ENCODE data around the gene ICE2. TPM values are rescaled to one million over a fixed set of nuclear protein-coding genes. Genes with fewer than 3 reads are reported as not detected.

ICE2 gene
- 45.0 TPM for polyA plus RNA-seq (2013, experiment 1 of 2)
- polyA plus RNA-seq (2013, experiment 2 of 2), result 45.5 TPM

- Histone ChIP-seq H3K4me1 (ENCODE audit: control insufficient read depth in 2 of 2, insufficient read depth in 1 of 2, low read depth in 1 of 2, low read length in 2 of 2) (peaks cover 7 to 10% of the 10 kb centered on the region in 2 donors), H4K8ac (ENCODE audit: low read depth, low read length) (peak within 1 kb of the TSS; percentile 94), H3K18ac (ENCODE audit: low read length) (peak within 1 kb of the TSS; percentile 99), H3K4me3 (ENCODE audit: low read length in 2 of 2) (peak within 1 kb of the TSS; percentile 77 to 97), H2AK5ac (ENCODE audit: low read depth, low read length) (no peak within 1 kb of the TSS), H3K9me3 (replicated peaks in 1 of 2; ENCODE audit: control insufficient read depth in 2 of 2, insufficient read depth in 1 of 2, low read depth in 1 of 2, low read length in 2 of 2) (no peaks in the 10 kb centered on the region), H3K36me3 (replicated peaks in 1 of 2; ENCODE audit: control insufficient read depth in 2 of 2, insufficient read depth in 2 of 2, low read length in 2 of 2) (peaks cover 4 to 34% of the 10 kb centered on the region in 2 donors), H3K79me1 (ENCODE audit: low read depth, low read length) (peaks cover 5% of the 10 kb centered on the region), H2BK12ac (ENCODE audit: low read length) (no peak within 1 kb of the TSS), H3K9ac (ENCODE audit: low read depth, low read length, poor library complexity) (peak within 1 kb of the TSS; percentile 100), H3K27ac (replicated peaks; ENCODE audit: low read length) (peak within 1 kb of the TSS; percentile 82), H2BK5ac (ENCODE audit: low read length) (peak within 1 kb of the TSS; percentile 56), H2BK15ac (ENCODE audit: low read length) (peak within 1 kb of the TSS; percentile 12), H2AFZ (ENCODE audit: low read length) (peak within 1 kb of the TSS; percentile 90), H3K14ac (ENCODE audit: low read length) (peak within 1 kb of the TSS; percentile 87), H2BK120ac (ENCODE audit: low read depth, low read length) (peak within 1 kb of the TSS; percentile 5), H3K4me2 (ENCODE audit: insufficient read depth, low read length, poor library complexity, severe bottlenecking) (peak within 1 kb of the TSS; percentile 66), H3K23ac (ENCODE audit: low read depth, low read length, poor library complexity) (peak within 1 kb of the TSS; percentile 86), H4K91ac (ENCODE audit: low read depth, low read length, poor library complexity) (peak within 1 kb of the TSS; percentile 81), H3K27me3 (ENCODE audit: control insufficient read depth in 3 of 3, insufficient read depth in 3 of 3, low read depth in 1 of 3, low read length in 3 of 3) (no peaks in the 10 kb centered on the region), H3K4ac (ENCODE audit: low read length) (peak within 1 kb of the TSS; percentile 19)
- DNase-seq (ENCODE audit: low spot score), result peak; percentile 87
- no CpG with 5 or more reads among the region's 57 CpGs for WGBS, 2 donors (ENCODE audit: extremely low coverage in 2 of 2, insufficient read length in 2 of 2, insufficient replicate concordance in 1 of 2)
These were observed at the start of gene ICE2 for GRCh38 chr15:60478566-60479360. Gene ICE2 (minus strand): TSS chr15:60479142. CDS start chr15:60477977, 1,165 bp downstream.

GRCh38 chr15:60528530-60528929 is 49.6 kb upstream of the ICE2 start:
- no peaks in the 10 kb centered on the region for H3K27me3 ChIP-seq (ENCODE audit: control insufficient read depth in 3 of 3, insufficient read depth in 3 of 3, low read depth in 1 of 3, low read length in 3 of 3)
- no peak overlapping the region for H4K8ac ChIP-seq (ENCODE audit: low read depth, low read length)
- H3K4me2 ChIP-seq (ENCODE audit: insufficient read depth, low read length, poor library complexity, severe bottlenecking), result no peak overlapping the region
- no peak for DNase-seq (ENCODE audit: low spot score)
- no peak overlapping the region for H3K4ac ChIP-seq (ENCODE audit: low read length)
- H3K14ac ChIP-seq (ENCODE audit: low read length), result no peak overlapping the region
- no peaks in the 10 kb centered on the region for H3K9me3 ChIP-seq (replicated peaks in 1 of 2; ENCODE audit: control insufficient read depth in 2 of 2, insufficient read depth in 1 of 2, low read depth in 1 of 2, low read length in 2 of 2)
- no peak overlapping the region for H2BK12ac ChIP-seq (ENCODE audit: low read length)
- H2BK15ac ChIP-seq (ENCODE audit: low read length), result no peak overlapping the region
- H3K4me1 ChIP-seq (ENCODE audit: control insufficient read depth in 2 of 2, insufficient read depth in 1 of 2, low read depth in 1 of 2, low read length in 2 of 2), result no peaks in the 10 kb centered on the region
- no peak overlapping the region for H3K23ac ChIP-seq (ENCODE audit: low read depth, low read length, poor library complexity)
- no peak overlapping the region for H3K4me3 ChIP-seq (ENCODE audit: low read length in 2 of 2)
- H3K36me3 ChIP-seq (replicated peaks in 1 of 2; ENCODE audit: control insufficient read depth in 2 of 2, insufficient read depth in 2 of 2, low read length in 2 of 2), result no peaks in the 10 kb centered on the region
- no peak overlapping the region for H2BK120ac ChIP-seq (ENCODE audit: low read depth, low read length)
- H4K91ac ChIP-seq (ENCODE audit: low read depth, low read length, poor library complexity), result no peak overlapping the region
- WGBS, 2 donors (ENCODE audit: extremely low coverage in 2 of 2, insufficient read length in 2 of 2, insufficient replicate concordance in 1 of 2), result no CpG with 5 or more reads among the region's 1 CpG
- H2BK5ac ChIP-seq (ENCODE audit: low read length), result no peak overlapping the region
- no peaks in the 10 kb centered on the region for H3K79me1 ChIP-seq (ENCODE audit: low read depth, low read length)
- no peak overlapping the region for H3K27ac ChIP-seq (replicated peaks; ENCODE audit: low read length)
- no peak overlapping the region for H2AFZ ChIP-seq (ENCODE audit: low read length)
- H2AK5ac ChIP-seq (ENCODE audit: low read depth, low read length), result no peak overlapping the region
- H3K9ac ChIP-seq (ENCODE audit: low read depth, low read length, poor library complexity), result no peak overlapping the region
- no peak overlapping the region for H3K18ac ChIP-seq (ENCODE audit: low read length)

- H3K79me1 ChIP-seq (ENCODE audit: low read depth, low read length), result no peaks in the 10 kb centered on the region
- no peak overlapping the region for H4K8ac ChIP-seq (ENCODE audit: low read depth, low read length)
- H2AFZ ChIP-seq (ENCODE audit: low read length), result no peak overlapping the region
- H3K4ac ChIP-seq (ENCODE audit: low read length), result no peak overlapping the region
- no peak overlapping the region for H3K18ac ChIP-seq (ENCODE audit: low read length)
- no peaks in the 10 kb centered on the region for H3K27me3 ChIP-seq (ENCODE audit: control insufficient read depth in 3 of 3, insufficient read depth in 3 of 3, low read depth in 1 of 3, low read length in 3 of 3)
- no peaks in the 10 kb centered on the region for H3K9me3 ChIP-seq (replicated peaks in 1 of 2; ENCODE audit: control insufficient read depth in 2 of 2, insufficient read depth in 1 of 2, low read depth in 1 of 2, low read length in 2 of 2)
- no peak overlapping the region for H3K4me3 ChIP-seq (ENCODE audit: low read length in 2 of 2)
- H3K9ac ChIP-seq (ENCODE audit: low read depth, low read length, poor library complexity), result no peak overlapping the region
- no peak overlapping the region for H4K91ac ChIP-seq (ENCODE audit: low read depth, low read length, poor library complexity)
- no peak overlapping the region for H2BK12ac ChIP-seq (ENCODE audit: low read length)
- H3K14ac ChIP-seq (ENCODE audit: low read length), result no peak overlapping the region
- H3K23ac ChIP-seq (ENCODE audit: low read depth, low read length, poor library complexity), result no peak overlapping the region
- H2BK120ac ChIP-seq (ENCODE audit: low read depth, low read length), result no peak overlapping the region
- H3K36me3 ChIP-seq (replicated peaks in 1 of 2; ENCODE audit: control insufficient read depth in 2 of 2, insufficient read depth in 2 of 2, low read length in 2 of 2), result no peaks in the 10 kb centered on the region
- DNase-seq (ENCODE audit: low spot score), result no peak
- no CpG with 5 or more reads among the region's 4 CpGs for WGBS, 2 donors (ENCODE audit: extremely low coverage in 2 of 2, insufficient read length in 2 of 2, insufficient replicate concordance in 1 of 2)
- H2BK5ac ChIP-seq (ENCODE audit: low read length), result no peak overlapping the region
- H3K27ac ChIP-seq (replicated peaks; ENCODE audit: low read length), result no peak overlapping the region
- no peak overlapping the region for H3K4me2 ChIP-seq (ENCODE audit: insufficient read depth, low read length, poor library complexity, severe bottlenecking)
- H2BK15ac ChIP-seq (ENCODE audit: low read length), result no peak overlapping the region
- H2AK5ac ChIP-seq (ENCODE audit: low read depth, low read length), result no peak overlapping the region
- H3K4me1 ChIP-seq (ENCODE audit: control insufficient read depth in 2 of 2, insufficient read depth in 1 of 2, low read depth in 1 of 2, low read length in 2 of 2), result no peaks in the 10 kb centered on the region
These were observed 48.5 kb upstream of the ICE2 start for GRCh38 chr15:60527456-60527855.

GRCh38 chr15:60526127-60526616 is 47.2 kb upstream of the ICE2 start:
- Histone ChIP-seq H3K27me3 (ENCODE audit: control insufficient read depth in 3 of 3, insufficient read depth in 3 of 3, low read depth in 1 of 3, low read length in 3 of 3) (no peaks in the 10 kb centered on the region), H3K14ac (ENCODE audit: low read length) (no peak overlapping the region), H2AK5ac (ENCODE audit: low read depth, low read length) (no peak overlapping the region), H3K79me1 (ENCODE audit: low read depth, low read length) (no peaks in the 10 kb centered on the region), H2BK120ac (ENCODE audit: low read depth, low read length) (no peak overlapping the region), H2BK12ac (ENCODE audit: low read length) (no peak overlapping the region), H3K4ac (ENCODE audit: low read length) (no peak overlapping the region), H2BK5ac (ENCODE audit: low read length) (no peak overlapping the region), H2BK15ac (ENCODE audit: low read length) (no peak overlapping the region), H2AFZ (ENCODE audit: low read length) (no peak overlapping the region), H3K18ac (ENCODE audit: low read length) (no peak overlapping the region), H3K4me1 (ENCODE audit: control insufficient read depth in 2 of 2, insufficient read depth in 1 of 2, low read depth in 1 of 2, low read length in 2 of 2) (no peaks in the 10 kb centered on the region), H3K4me2 (ENCODE audit: insufficient read depth, low read length, poor library complexity, severe bottlenecking) (no peak overlapping the region), H4K91ac (ENCODE audit: low read depth, low read length, poor library complexity) (no peak overlapping the region), H3K9ac (ENCODE audit: low read depth, low read length, poor library complexity) (no peak overlapping the region), H4K8ac (ENCODE audit: low read depth, low read length) (no peak overlapping the region), H3K4me3 (ENCODE audit: low read length in 2 of 2) (no peak overlapping the region), H3K36me3 (replicated peaks in 1 of 2; ENCODE audit: control insufficient read depth in 2 of 2, insufficient read depth in 2 of 2, low read length in 2 of 2) (no peaks in the 10 kb centered on the region), H3K9me3 (replicated peaks in 1 of 2; ENCODE audit: control insufficient read depth in 2 of 2, insufficient read depth in 1 of 2, low read depth in 1 of 2, low read length in 2 of 2) (no peaks in the 10 kb centered on the region), H3K23ac (ENCODE audit: low read depth, low read length, poor library complexity) (no peak overlapping the region), H3K27ac (replicated peaks; ENCODE audit: low read length) (no peak overlapping the region)
- no CpG with 5 or more reads among the region's 10 CpGs for WGBS, 2 donors (ENCODE audit: extremely low coverage in 2 of 2, insufficient read length in 2 of 2, insufficient replicate concordance in 1 of 2)
- DNase-seq (ENCODE audit: low spot score), result no peak

Measured in neuronal stem cell (in vitro differentiated cells).